GM12801 (cell line): Measurements from ENCODE around the gene ZDHHC11.

Source experiments
- TF ChIP-seq, protein P1 (sequence below): IDR thresholded peaks from one replicate; pipeline ENCODE4 v1.5.1; 2011; ENCODE audit warnings: control low read depth; ENCODE audit not compliant: insufficient read length; ENCODE audit errors: extremely low read depth

ZDHHC11 gene

GRCh38 chr5:776862-777711 lies 73.7 kb downstream of the ZDHHC11 start:
- TF ChIP-seq, protein P1, sequence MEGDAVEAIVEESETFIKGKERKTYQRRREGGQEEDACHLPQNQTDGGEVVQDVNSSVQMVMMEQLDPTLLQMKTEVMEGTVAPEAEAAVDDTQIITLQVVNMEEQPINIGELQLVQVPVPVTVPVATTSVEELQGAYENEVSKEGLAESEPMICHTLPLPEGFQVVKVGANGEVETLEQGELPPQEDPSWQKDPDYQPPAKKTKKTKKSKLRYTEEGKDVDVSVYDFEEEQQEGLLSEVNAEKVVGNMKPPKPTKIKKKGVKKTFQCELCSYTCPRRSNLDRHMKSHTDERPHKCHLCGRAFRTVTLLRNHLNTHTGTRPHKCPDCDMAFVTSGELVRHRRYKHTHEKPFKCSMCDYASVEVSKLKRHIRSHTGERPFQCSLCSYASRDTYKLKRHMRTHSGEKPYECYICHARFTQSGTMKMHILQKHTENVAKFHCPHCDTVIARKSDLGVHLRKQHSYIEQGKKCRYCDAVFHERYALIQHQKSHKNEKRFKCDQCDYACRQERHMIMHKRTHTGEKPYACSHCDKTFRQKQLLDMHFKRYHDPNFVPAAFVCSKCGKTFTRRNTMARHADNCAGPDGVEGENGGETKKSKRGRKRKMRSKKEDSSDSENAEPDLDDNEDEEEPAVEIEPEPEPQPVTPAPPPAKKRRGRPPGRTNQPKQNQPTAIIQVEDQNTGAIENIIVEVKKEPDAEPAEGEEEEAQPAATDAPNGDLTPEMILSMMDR: no peak

GRCh38 chr5:775961-776861 lies 74.6 kb downstream of the ZDHHC11 start:
- TF ChIP-seq, protein P1: no peak

- TF ChIP-seq, protein P1: no peak
These were observed 77.1 kb downstream of the ZDHHC11 start for GRCh38 chr5:773517-774264.

- TF ChIP-seq, protein P1: no peak
These were observed 83.9 kb downstream of the ZDHHC11 start for GRCh38 chr5:766666-767431.

DNA sequence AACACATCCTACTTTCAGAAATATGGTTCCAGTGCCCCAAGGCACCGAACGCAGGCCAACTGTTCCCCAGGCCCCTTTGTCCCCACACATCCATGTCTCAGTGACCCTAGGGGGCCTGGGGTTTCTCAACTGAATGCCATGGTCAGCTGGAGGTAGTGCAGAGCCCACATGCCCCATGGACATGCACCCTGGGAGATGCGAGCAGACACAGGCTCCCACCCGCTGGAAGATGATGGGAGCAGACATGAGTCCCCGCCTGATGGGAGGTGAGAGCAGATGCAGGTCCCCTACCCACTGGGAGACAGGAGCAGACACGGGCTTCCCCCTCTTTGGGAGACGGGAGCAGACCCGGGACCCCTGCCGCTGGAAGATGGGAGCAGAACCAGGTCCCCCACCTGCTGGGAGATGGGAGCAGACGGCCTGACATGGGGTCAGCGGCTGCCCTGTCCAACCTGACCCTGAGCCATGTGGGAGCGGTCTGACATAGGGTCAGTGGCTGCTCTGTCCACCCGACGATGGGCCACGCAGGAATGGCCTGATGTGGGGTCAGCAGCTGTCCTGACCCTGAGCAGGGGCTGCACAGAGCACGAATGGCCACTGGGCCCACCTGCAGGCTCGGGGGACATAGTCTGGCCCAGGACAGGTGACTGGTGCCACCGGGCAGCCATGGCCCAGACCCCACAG lies 84.7 kb downstream of the ZDHHC11 start:
- TF ChIP-seq, protein P1: no peak

GRCh38 chr5:763998-764781 lies 86.6 kb downstream of the ZDHHC11 start:
- TF ChIP-seq, protein P1: no peak
